K562 (cell line): Measurements from ENCODE around the gene TRERF1. TPM values are rescaled to one million over a fixed set of nuclear protein-coding genes. Genes with fewer than 3 reads are reported as not detected.

Experiments used
- ATAC-seq: fragments of 200-7000 bp; cut with Tn5 transposase; 3 replicates; pipeline ENCODE4 v1.9.1; 2020; ENCODE audit warnings: moderate library complexity
- BruUV-seq: library from RNA; stranded (reverse); fragments of 400-500 nt; replicated peaks from 2 replicates; lab custom pipeline; 2021; lab: Mats Ljungman, UMichigan
- CTCF ChIA-PET: fragments of 300-600 bp; formaldehyde crosslinking; extraction: SDS; loops from one replicate; lab custom pipeline; 2021; ENCODE audit warnings: low intra/inter-chr PET ratio; lab: Yijun Ruan, JAX
- POLR2A ChIA-PET: fragments of 300-600, 350-650 bp; sonication (Branson Sonifier 250); formaldehyde crosslinking; extraction: SDS; loops from one replicate; lab custom pipeline; 2021; ENCODE audit warnings: antibody characterized with exemption, inconsistent platforms; lab: Yijun Ruan, JAX
- DNase-seq, 4 experiments: peaks; one replicate each; pipeline versions ENCODE4 v3.0.0 to v3.0.0-alpha.2; 2011 to 2018; ENCODE audit warnings: low spot score in 3 of 4, mixed read lengths in 3 of 4; ENCODE audit errors: extremely low read depth in 1 of 4
- FAIRE-seq: peaks from 2 replicates; lab custom pipeline; 2011; peaks lifted over from hg19 to GRCh38; lab: Jason Lieb, UNC
- H2AFZ ChIP-seq: 2 replicates; pipeline ENCODE4 v1.6.0; 2011; ENCODE audit warnings: low read depth, low read length, control low read depth, inconsistent platforms
- H3K27ac ChIP-seq: fragments of 200-600 bp; 3 replicates; pipeline ENCODE4 v1.8.0; 2011; ENCODE audit warnings: low read depth, mild to moderate bottlenecking, control low read depth, inconsistent platforms, low read length, moderate library complexity, mixed read lengths; ENCODE audit errors: extremely low read depth
- H3K27me3 ChIP-seq, 2 experiments: fragments of 300-600 bp in 1 of 2; 2 replicates in 1 of 2; 3 replicates in 1 of 2; pipeline versions ENCODE4 v1.6.0 to v1.8.0; 2011; ENCODE audit warnings: inconsistent platforms in 2 of 2, low read length in 2 of 2, mild to moderate bottlenecking in 1 of 2, mixed read lengths in 1 of 2, moderate library complexity in 1 of 2; ENCODE audit not compliant: control insufficient read depth in 2 of 2, insufficient read depth in 2 of 2
- H3K36me3 ChIP-seq: fragments of 300-600 bp; 3 replicates; pipeline ENCODE4 v1.8.0; 2011; ENCODE audit warnings: mild to moderate bottlenecking, low read length, inconsistent platforms; ENCODE audit not compliant: control insufficient read depth, insufficient read depth
- H3K4me1 ChIP-seq, 2 experiments: fragments of 200-600 bp in 1 of 2; replicated peaks in 1 of 2; 2 replicates in 1 of 2; 3 replicates in 1 of 2; pipeline versions ENCODE4 v1.5.1 to v1.8.0; 2011; ENCODE audit warnings: inconsistent platforms in 2 of 2, low read length in 2 of 2, mild to moderate bottlenecking in 1 of 2, mixed read lengths in 1 of 2, moderate library complexity in 1 of 2; ENCODE audit not compliant: control insufficient read depth in 2 of 2, insufficient read depth in 2 of 2
- H3K4me2 ChIP-seq: 2 replicates; pipeline ENCODE4 v1.6.1; 2011; ENCODE audit warnings: low read length, control low read depth, inconsistent platforms, mixed read lengths; ENCODE audit not compliant: insufficient read depth
- H3K4me3 ChIP-seq: fragments of 200-600 bp; sonication (generic), shearing (Covaris generic); 2 replicates; pipeline ENCODE4 v1.5.1; 2016; ENCODE audit warnings: control low read depth, inconsistent platforms
- H3K79me2 ChIP-seq: fragments of 200-600 bp; 3 replicates; pipeline ENCODE4 v1.8.0; 2011; ENCODE audit warnings: low read length, inconsistent platforms; ENCODE audit not compliant: control insufficient read depth, insufficient read depth
- H3K9ac ChIP-seq, 2 experiments: 2 replicates each; pipeline versions ENCODE4 v1.6.0 to v1.6.1; 2011; ENCODE audit warnings: low read depth in 2 of 2, low read length in 2 of 2, control low read depth in 1 of 2, inconsistent platforms in 1 of 2, mild to moderate bottlenecking in 1 of 2, mixed read lengths in 1 of 2; ENCODE audit not compliant: insufficient read depth in 1 of 2
- H3K9me1 ChIP-seq: one replicate; pipeline ENCODE4 v1.6.0; 2011; ENCODE audit warnings: inconsistent platforms, mild to moderate bottlenecking, low read length, moderate library complexity; ENCODE audit not compliant: control insufficient read depth, insufficient read depth
- H3K9me3 ChIP-seq: replicated peaks from 2 replicates; pipeline ENCODE4 v1.5.1; 2011; ENCODE audit warnings: low read depth, low read length, inconsistent platforms; ENCODE audit not compliant: control insufficient read depth, insufficient read depth
- H4K20me1 ChIP-seq: replicated peaks from 2 replicates; pipeline ENCODE4 v1.6.1; 2011; ENCODE audit warnings: low read length, inconsistent platforms, mixed read lengths; ENCODE audit not compliant: control insufficient read depth, insufficient read depth
- ARID3B ChIP-seq: fragments of 250-450 bp; sonication (Bioruptor Pico); IDR thresholded peaks from 2 replicates; pipeline ENCODE4 v1.4.0; 2020; ENCODE audit warnings: borderline replicate concordance
- C11orf30 ChIP-seq: fragments of 450-650 bp; IDR thresholded peaks from 2 replicates; pipeline ENCODE4 v1.6.1; 2016; ENCODE audit warnings: low read depth, mild to moderate bottlenecking
- FOXO4 ChIP-seq: fragments of 450-650 bp; formaldehyde crosslinking; IDR thresholded peaks from 2 replicates; pipeline ENCODE4 v1.4.0; 2020; ENCODE audit warnings: mild to moderate bottlenecking, moderate library complexity
- GABPB2 ChIP-seq: fragments of 250-450 bp; sonication (Bioruptor Pico); conservative IDR thresholded peaks from 2 replicates; pipeline ENCODE4 v1.5.1; 2021; ENCODE audit warnings: mild to moderate bottlenecking
- KLF10 ChIP-seq: fragments of 250-450 bp; sonication (Bioruptor Pico); IDR thresholded peaks from 2 replicates; pipeline ENCODE4 v1.6.1; 2021; ENCODE audit warnings: matching md5 sums
- RREB1 ChIP-seq: fragments of 250-450 bp; sonication (Bioruptor Pico); IDR thresholded peaks from 2 replicates; pipeline ENCODE4 v1.4.0; 2020
- SFPQ ChIP-seq: fragments of 200-400 bp; formaldehyde crosslinking; IDR thresholded peaks from 2 replicates; pipeline ENCODE4 v1.6.1; 2017; ENCODE audit warnings: mild to moderate bottlenecking, low read depth, low read length, moderate library complexity
- SNAPC5 ChIP-seq: fragments of 250-450 bp; sonication (Bioruptor Pico); IDR thresholded peaks from 2 replicates; pipeline ENCODE4 v1.8.0; 2021; ENCODE audit warnings: moderate library complexity, mild to moderate bottlenecking, inconsistent platforms
- TGIF2 ChIP-seq: sonication (generic); formaldehyde crosslinking; IDR thresholded peaks from 2 replicates; pipeline ENCODE4 v1.8.1; 2022; ENCODE audit warnings: mild to moderate bottlenecking, missing genetic modification reagents, moderate library complexity
- ZNF184 ChIP-seq: sonication (generic); formaldehyde crosslinking; IDR thresholded peaks from 2 replicates; pipeline ENCODE4 v1.5.0; 2020; ENCODE audit warnings: missing genetic modification reagents
- ZNF263 ChIP-seq: sonication (generic); formaldehyde crosslinking; IDR thresholded peaks from 2 replicates; pipeline ENCODE4 v1.8.0; 2022; ENCODE audit warnings: mild to moderate bottlenecking, missing genetic modification reagents, borderline replicate concordance
- ZNF668 ChIP-seq: fragments of 250-450 bp; sonication (Bioruptor Pico); IDR thresholded peaks from 2 replicates; pipeline ENCODE4 v1.8.0; 2022; ENCODE audit warnings: mild to moderate bottlenecking, inconsistent platforms
- WGBS: fragments of 100-300 bp; shearing (Covaris generic); methylation state at CpG from one replicate; pipeline ENCODE4 v1.1.6; 2016; ENCODE audit warnings: low coverage, mixed read lengths; ENCODE audit not compliant: insufficient coverage; ENCODE audit errors: missing lambda C conversion rate; 5-methylcytosine and 5-hydroxymethylcytosine counted together
- in situ Hi-C: fragments of 300-500 bp; cut with MboI; formaldehyde crosslinking; loops from 4 replicates; pipeline ENCODE4 v1.15.0; 2018; ENCODE audit warnings: inconsistent platforms, mixed read lengths
- intact Hi-C: fragments of 100-400 bp; cut with micrococcal nuclease; formaldehyde crosslinking; loops from 2 replicates; pipeline ENCODE4 v1.14.2; 2022
- polyA plus RNA-seq, 8 experiments: library from polyadenylated mRNA; depleted of rRNA in 4 of 8; stranded (reverse) in 5 of 8; unstranded in 3 of 8; fragments of >200 nt; fragmentation: Nextera tagmentation in 2 of 8; fragmentation: Illumina TruSeq in 1 of 8; extraction: Ambion mirVana in 2 of 8; extraction: Trizol in 1 of 8; gene quantifications; 2 replicates each; pipeline versions ENCODE4 v1.2.1 to v1.2.3, GENCODE V29; 2011 to 2014; ENCODE audit warnings: inconsistent platforms in 1 of 8, missing spikeins in 1 of 8
- total RNA-seq, 7 experiments: library from RNA; depleted of rRNA in 6 of 7; stranded (reverse); fragments of >200 nt in 6 of 7; fragmentation: Illumina TruSeq in 2 of 7; extraction: Trizol in 2 of 7; gene quantifications; 2 replicates each; pipeline versions ENCODE4 v1.2.1 to v1.2.3, GENCODE V29; 2011 to 2021; ENCODE audit warnings: low replicate concordance in 1 of 7

TRERF1 gene
- total and polyA plus RNA-seq, 9 of the 15 experiments (the other 6 are each of a cell fraction or from before 2014, with no cell fraction given): 0.04 to 0.20 (median 0.07) TPM; not detected in 3

- Histone ChIP-seq H3K9ac (no peak overlapping the region), H3K4me2 (no peak overlapping the region), H3K4me1 (peaks cover 0 to 3% of the 10 kb centered on the region in 2 experiments; a peak in 1 of 5 replicates), H3K4me3 (no peak overlapping the region), H3K79me2 (no peaks in the 10 kb centered on the region), H2AFZ (no peak overlapping the region), H4K20me1 (no peaks in the 10 kb centered on the region; the same call in 1 of the 2 replicates), H3K27ac (no peak overlapping the region; the same call in 2 of the 3 replicates), H3K27me3 (peaks cover 24 to 32% of the 10 kb centered on the region in 2 experiments; a peak in 3 of 5 replicates), H3K9me3 (peaks cover 6% of the 10 kb centered on the region), H3K9me1 (no peaks in the 10 kb centered on the region), H3K36me3 (no peaks in the 10 kb centered on the region)
- in situ Hi-C loops: no loop called here
- FAIRE-seq (no peak), ATAC-seq (no peak), DNase-seq (no peak)
- BruUV-seq: no TSS peak
- intact Hi-C loops: no loop called here
- WGBS: 5% methylated on average over 2 of the region's 2 CpGs
- ChIA-PET POLR2A (no interaction called here), CTCF (no interaction called here)
- TF ChIP-seq ARID3B (CRISPR knock-in tag): no peak
- no peak for TF ChIP-seq GABPB2 (CRISPR knock-in tag)
- no peak for TF ChIP-seq SNAPC5 (CRISPR knock-in tag)
- no peak for TF ChIP-seq ZNF668
- no peak for TF ChIP-seq SFPQ
- no peak for TF ChIP-seq C11orf30
- TF ChIP-seq FOXO4 (CRISPR knock-in tag): no peak
- TF ChIP-seq RREB1: no peak
- no peak for TF ChIP-seq TGIF2 (CRISPR knock-in tag)
- TF ChIP-seq ZNF184 (CRISPR knock-in tag): no peak
- no peak for TF ChIP-seq ZNF263 (CRISPR knock-in tag)
- TF ChIP-seq KLF10 (CRISPR knock-in tag): no peak
Measured at GRCh38 chr6:42436825-42437224, 14.9 kb downstream of the TRERF1 start.
